Endothelial cell of umbilical vein (primary cell): Measurements from ENCODE around the gene PLXNA4. TPM values are rescaled to one million over a fixed set of nuclear protein-coding genes. Genes with fewer than 3 reads are reported as not detected.

Source experiments
- BruUV-seq: library from RNA; stranded (reverse); fragments of 400-500 nt; replicated peaks from 2 replicates; lab custom pipeline; 2021; lab: Mats Ljungman, UMichigan
- CTCF ChIA-PET: fragments of 300-600, 350-600 bp; sonication (Branson Sonifier 250); formaldehyde crosslinking; loops from one replicate; lab custom pipeline; 2021; ENCODE audit warnings: antibody characterized with exemption, inconsistent platforms; lab: Charles Lee
- POLR2A ChIA-PET: fragments of 300-600, 350-600 bp; sonication (Branson Sonifier 250); formaldehyde crosslinking; loops from one replicate; lab custom pipeline; 2021; ENCODE audit warnings: antibody characterized with exemption, inconsistent platforms; lab: Charles Lee
- DNase-seq: peaks from one replicate; pipeline ENCODE4 v3.0.0-alpha.2; 2011; ENCODE audit warnings: low read depth, low spot score
- FAIRE-seq: peaks from 2 replicates; lab custom pipeline; 2011; peaks lifted over from hg19 to GRCh38; lab: Jason Lieb, UNC
- H2AFZ ChIP-seq: 2 replicates; pipeline ENCODE4 v1.6.0; 2012; ENCODE audit warnings: low read depth, low read length, control low read depth, inconsistent platforms
- H3K27ac ChIP-seq: 2 replicates; pipeline ENCODE4 v1.5.1; 2011; ENCODE audit warnings: low read depth, mild to moderate bottlenecking, control low read depth, low read length, moderate library complexity; ENCODE audit not compliant: insufficient read depth
- H3K27me3 ChIP-seq, 2 experiments: 2 replicates each; pipeline versions ENCODE4 v1.6.0 to v1.6.1; 2011; ENCODE audit warnings: low read length in 2 of 2, mixed read lengths in 1 of 2; ENCODE audit not compliant: control insufficient read depth in 2 of 2, insufficient read depth in 2 of 2
- H3K36me3 ChIP-seq, 2 experiments: 2 replicates in 1 of 2; 3 replicates in 1 of 2; pipeline ENCODE4 v1.5.1; 2011; ENCODE audit warnings: low read length in 2 of 2, mild to moderate bottlenecking in 1 of 2, moderate library complexity in 1 of 2; ENCODE audit not compliant: control insufficient read depth in 2 of 2, insufficient read depth in 2 of 2; ENCODE audit errors: extremely low read depth in 1 of 2
- H3K4me1 ChIP-seq: 3 replicates; pipeline ENCODE4 v1.5.1; 2011; ENCODE audit warnings: mild to moderate bottlenecking, low read length; ENCODE audit not compliant: control insufficient read depth, insufficient read depth; ENCODE audit errors: extremely low read depth
- H3K4me2 ChIP-seq: 2 replicates; pipeline ENCODE4 v1.6.1; 2011; ENCODE audit warnings: low read length, control low read depth, mixed read lengths; ENCODE audit not compliant: insufficient read depth
- H3K4me3 ChIP-seq, 3 experiments: fragments of 200-600 bp in 1 of 3; sonication (generic), shearing (Covaris generic) in 1 of 3; replicated peaks in 1 of 3; 2 replicates each; pipeline ENCODE4 v1.5.1; 2011 to 2016; ENCODE audit warnings: control low read depth in 3 of 3, low read length in 3 of 3, mild to moderate bottlenecking in 2 of 3, inconsistent platforms in 1 of 3, low read depth in 1 of 3, moderate library complexity in 1 of 3; ENCODE audit not compliant: insufficient read depth in 1 of 3
- H3K79me2 ChIP-seq: 2 replicates; pipeline ENCODE4 v1.6.0; 2012; ENCODE audit warnings: low read length, inconsistent platforms; ENCODE audit not compliant: control insufficient read depth, insufficient read depth
- H3K9ac ChIP-seq: replicated peaks from 2 replicates; pipeline ENCODE3; 2011; ENCODE audit warnings: low read length, control low read depth; ENCODE audit not compliant: insufficient read depth; ENCODE audit errors: extremely low read depth
- H3K9me1 ChIP-seq: replicated peaks from 3 replicates; pipeline ENCODE4 v1.6.0; 2011; ENCODE audit warnings: mild to moderate bottlenecking, low read length; ENCODE audit not compliant: control insufficient read depth, insufficient read depth; ENCODE audit errors: extremely low read depth
- H3K9me3 ChIP-seq: replicated peaks from 2 replicates; pipeline ENCODE4 v1.5.1; 2012; ENCODE audit warnings: low read length, inconsistent platforms; ENCODE audit not compliant: control insufficient read depth, insufficient read depth
- H4K20me1 ChIP-seq: replicated peaks from 2 replicates; pipeline ENCODE3; 2011; ENCODE audit warnings: mild to moderate bottlenecking, low read length; ENCODE audit not compliant: control insufficient read depth, insufficient read depth; ENCODE audit errors: extremely low read depth
- CTCF ChIP-seq, 2 donors: IDR thresholded peaks; 1 replicate in 1 of 2; 2 replicates in 1 of 2; pipeline ENCODE4 v1.5.1; 2011; ENCODE audit warnings: low read length in 2 of 2, mild to moderate bottlenecking in 2 of 2, moderate library complexity in 2 of 2, control low read depth in 1 of 2, inconsistent platforms in 1 of 2, low read depth in 1 of 2; ENCODE audit not compliant: insufficient read depth in 1 of 2; ENCODE audit errors: extremely low read depth in 1 of 2
- EZH2 ChIP-seq: IDR thresholded peaks from 2 replicates; pipeline ENCODE4 v1.6.1; 2012; ENCODE audit warnings: borderline replicate concordance, low read depth, mild to moderate bottlenecking, moderate library complexity, low read length, inconsistent platforms; ENCODE audit not compliant: severe bottlenecking
- FOS ChIP-seq: IDR thresholded peaks from 2 replicates; pipeline ENCODE4 v1.6.1; 2011; ENCODE audit warnings: mild to moderate bottlenecking, low read length, moderate library complexity, borderline replicate concordance; ENCODE audit not compliant: insufficient read depth
- GATA2 ChIP-seq: IDR thresholded peaks from 2 replicates; pipeline ENCODE4 v1.7.0; 2011; ENCODE audit warnings: low read depth, mild to moderate bottlenecking, moderate library complexity, mixed read lengths, low read length; ENCODE audit not compliant: insufficient read length, insufficient read depth
- JUN ChIP-seq: IDR thresholded peaks from 2 replicates; pipeline ENCODE4 v1.6.1; 2011; ENCODE audit warnings: borderline replicate concordance, low read depth; ENCODE audit not compliant: insufficient read length, insufficient read depth
- MAX ChIP-seq: IDR thresholded peaks from 2 replicates; pipeline ENCODE4 v1.6.1; 2011; ENCODE audit not compliant: insufficient read depth, insufficient read length
- MYC ChIP-seq: IDR thresholded peaks from one replicate; pipeline ENCODE4 v1.6.1; 2011; ENCODE audit warnings: mild to moderate bottlenecking, low read depth, low read length
- POLR2A ChIP-seq: IDR thresholded peaks from 2 replicates; pipeline ENCODE4 v1.6.1; 2012; ENCODE audit warnings: low read depth, mild to moderate bottlenecking, control low read depth, low read length
- POLR2AphosphoS5 ChIP-seq: IDR thresholded peaks from 2 replicates; pipeline ENCODE4 v1.6.1; 2012; ENCODE audit warnings: low read depth, mild to moderate bottlenecking, control low read depth, low read length, moderate library complexity; ENCODE audit not compliant: insufficient read depth
- dilution Hi-C: fragments of 300-500 bp; cut with MboI; formaldehyde crosslinking; loops from one replicate; pipeline ENCODE4 v1.15.0; 2019; ENCODE audit warnings: low sequenced_read_pairs; ENCODE audit not compliant: extremely low pct_ligation_motif_present
- intact Hi-C: fragments of 100-400 bp; cut with micrococcal nuclease; formaldehyde crosslinking; loops from one replicate; pipeline ENCODE4 v1.10.0; 2022
- polyA plus RNA-seq, 4 experiments: library from polyadenylated mRNA; depleted of rRNA in 3 of 4; stranded (reverse) in 3 of 4; unstranded in 1 of 4; fragments of >200 nt; gene quantifications; 2 replicates each; pipeline versions ENCODE4 v1.2.1 to v1.2.3, GENCODE V29; 2011 to 2012; ENCODE audit warnings: missing spikeins in 1 of 4
- total RNA-seq: library from RNA; stranded (reverse); gene quantifications from 2 replicates; pipeline ENCODE4 v1.2.3, GENCODE V29; 2021

The PLXNA4 gene
- total and polyA plus RNA-seq, 2 donors (not counting 3 experiments of a cell fraction or from before 2014, with no cell fraction given), result 12.1 to 20.4 TPM

- Histone ChIP-seq H3K79me2 (no peaks in the 10 kb centered on the region), H4K20me1 (no peaks in the 10 kb centered on the region), H3K27ac (no peak overlapping the region), H2AFZ (no peak overlapping the region), H3K9me1 (no peaks in the 10 kb centered on the region), H3K4me2 (no peak overlapping the region), H3K4me3 (no peak overlapping the region), H3K36me3 (no peaks in the 10 kb centered on the region), H3K9ac (no peak overlapping the region), H3K27me3 (peaks cover 2 to 3% of the 10 kb centered on the region in 2 experiments), H3K4me1 (peaks cover 12% of the 10 kb centered on the region), H3K9me3 (no peaks in the 10 kb centered on the region)
- no TSS peak for BruUV-seq
- POLR2A ChIA-PET, result no interaction called here
- DNase-seq (no peak), FAIRE-seq (no peak)
- TF ChIP-seq GATA2, result no peak
- no peak for TF ChIP-seq POLR2AphosphoS5
- no peak for TF ChIP-seq POLR2A
- intact Hi-C loops (no loop called here), dilution Hi-C loops (no loop called here)
- CTCF ChIA-PET, result interaction anchor here (2.2 kb wide), 1 partner anchor 8 kb away, joined by 21 read pairs; no protein-coding TSS in a partner anchor
These were observed 12.3 kb upstream of the PLXNA4 start for GRCh38 chr7:132588596-132588995.

GRCh38 chr7:132584796-132585494, 8.7 kb upstream of the PLXNA4 start:
- no peak overlapping the region for H3K27ac ChIP-seq
- ChIA-PET POLR2A (no interaction called here), CTCF (interaction anchor here (1.2 kb wide), 2 partner anchors 266 to 640 kb away, joined by 4 to 5 read pairs; no protein-coding TSS in a partner anchor)
- H4K20me1 ChIP-seq, result no peaks in the 10 kb centered on the region
- dilution Hi-C loops (no loop called here), intact Hi-C loops (no loop called here)
- DNase-seq (no peak), FAIRE-seq (no peak)
- peaks cover 10% of the 10 kb centered on the region for H3K4me1 ChIP-seq
- TF ChIP-seq JUN (no peak), FOS (no peak), POLR2AphosphoS5 (no peak), MYC (no peak), EZH2 (no peak), MAX (no peak), POLR2A (no peak), CTCF (IDR thresholded peaks at IDR 0.05; ENCODE audit: extremely low read depth in 1 of 2, insufficient read depth in 1 of 2, low read depth in 1 of 2, low read length in 2 of 2) (no peak), GATA2 (no peak)
- no peaks in the 10 kb centered on the region for H3K79me2 ChIP-seq
- no peaks in the 10 kb centered on the region for H3K36me3 ChIP-seq
- H3K27me3 ChIP-seq, result no peaks in the 10 kb centered on the region
- no peaks in the 10 kb centered on the region for H3K9me3 ChIP-seq
- no peak overlapping the region for H3K9ac ChIP-seq
- no peak overlapping the region for H3K4me2 ChIP-seq
- H2AFZ ChIP-seq, result no peak overlapping the region
- no peaks in the 10 kb centered on the region for H3K9me1 ChIP-seq
- H3K4me3 ChIP-seq, result no peak overlapping the region
- no TSS peak for BruUV-seq
